GM21825 (cell line): ENCODE results near the gene SUN5.
"Not testable (repeated sequence)": the region's sequence is repeated elsewhere in the genome, so short reads cannot be mapped to it uniquely, and the experiment has no call there.

Experiments used
- ATAC-seq: cut with Tn5 transposase; IDR thresholded peaks from one replicate; pipeline ENCODE4 v1.9.1; 2021; ENCODE audit warnings: mild to moderate bottlenecking, moderate library complexity; ENCODE audit not compliant: unreplicated experiment

The SUN5 gene, protein sequence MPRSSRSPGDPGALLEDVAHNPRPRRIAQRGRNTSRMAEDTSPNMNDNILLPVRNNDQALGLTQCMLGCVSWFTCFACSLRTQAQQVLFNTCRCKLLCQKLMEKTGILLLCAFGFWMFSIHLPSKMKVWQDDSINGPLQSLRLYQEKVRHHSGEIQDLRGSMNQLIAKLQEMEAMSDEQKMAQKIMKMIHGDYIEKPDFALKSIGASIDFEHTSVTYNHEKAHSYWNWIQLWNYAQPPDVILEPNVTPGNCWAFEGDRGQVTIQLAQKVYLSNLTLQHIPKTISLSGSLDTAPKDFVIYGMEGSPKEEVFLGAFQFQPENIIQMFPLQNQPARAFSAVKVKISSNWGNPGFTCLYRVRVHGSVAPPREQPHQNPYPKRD

DNA sequence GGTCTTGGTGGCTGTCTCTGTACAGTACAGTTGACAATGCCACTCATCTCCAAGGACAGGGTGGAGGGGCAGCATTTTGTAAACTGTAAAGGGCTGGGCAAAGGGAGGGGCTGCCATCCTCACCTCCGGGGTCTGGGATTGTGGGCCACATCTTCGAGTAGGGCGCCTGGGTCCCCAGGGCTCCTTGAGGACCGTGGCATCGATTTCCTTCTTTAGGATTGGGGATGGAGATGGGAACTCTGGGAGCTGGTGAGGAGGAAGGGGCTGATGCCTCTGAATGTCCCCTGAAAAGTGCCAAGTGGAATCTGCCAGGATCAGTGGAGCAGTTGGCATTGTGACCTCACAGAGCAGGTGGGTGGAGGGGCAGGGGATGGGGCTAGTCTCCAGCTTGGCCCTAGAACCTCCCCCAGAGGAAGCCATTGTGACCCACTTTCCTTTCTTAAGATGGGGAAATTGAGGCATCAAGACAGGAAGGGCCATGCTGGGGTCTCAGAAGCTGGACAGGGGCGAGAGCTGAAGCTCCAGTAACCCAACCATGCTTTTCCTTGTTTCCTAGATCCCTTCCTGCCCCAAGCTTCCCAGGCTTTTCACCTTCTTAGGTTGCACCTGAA lies at the start of gene SUN5:
Gene SUN5, minus strand, starts transcription at position 293 of the 611 bp plus-strand sequence. Its CDS starts 93 bp downstream, at position 200.
- ATAC-seq: no peak

DNA sequence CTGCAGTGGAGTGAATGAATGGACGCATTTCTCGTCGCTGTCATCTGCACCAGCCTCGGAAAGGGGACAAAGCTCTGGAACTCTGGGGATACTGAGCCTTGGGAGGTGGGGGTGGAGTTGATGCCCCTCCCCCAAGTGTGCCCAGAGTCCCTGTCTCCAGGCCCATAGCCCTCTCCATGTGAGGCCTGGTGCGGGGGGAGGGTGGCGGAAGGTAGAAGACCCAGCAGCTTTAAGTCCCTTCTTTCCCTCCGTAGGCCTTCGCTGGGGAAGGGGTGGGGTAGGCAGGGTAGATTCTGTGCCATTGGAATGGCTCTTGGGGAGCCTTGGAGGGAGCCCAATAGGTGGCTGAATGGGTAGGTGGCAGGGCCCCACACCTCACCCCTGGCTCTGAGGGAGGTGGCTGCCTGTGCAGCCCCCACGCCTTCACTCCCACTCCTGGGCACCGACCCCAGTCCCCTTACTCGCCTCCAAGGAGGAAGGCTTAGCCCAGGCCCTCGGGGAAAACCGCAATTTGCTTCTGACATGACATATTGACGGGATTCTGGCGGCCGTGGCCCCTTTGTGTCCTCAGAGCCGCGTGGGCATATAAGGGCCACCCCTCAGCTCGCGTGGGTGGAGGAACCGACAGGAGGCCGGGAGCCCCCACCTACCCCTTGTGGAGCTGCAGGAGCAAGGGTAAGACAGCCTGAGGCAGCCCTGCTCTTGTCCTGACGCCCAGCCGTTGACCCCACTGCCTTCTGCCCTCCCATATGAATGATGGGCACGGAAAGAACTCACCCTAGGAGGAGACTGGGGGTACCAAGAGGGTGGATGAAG lies 49.3 kb upstream of the SUN5 start, which contains the start of gene BPIFB3:
Gene BPIFB3, plus strand, starts transcription at position 613 of the 816 bp plus-strand sequence. CDS start 1,533 bp downstream, outside the sequence.
- no peak for ATAC-seq

GRCh38 chr20:33051333-33051732 lies 47.1 kb upstream of the SUN5 start:
- ATAC-seq: no peak

DNA sequence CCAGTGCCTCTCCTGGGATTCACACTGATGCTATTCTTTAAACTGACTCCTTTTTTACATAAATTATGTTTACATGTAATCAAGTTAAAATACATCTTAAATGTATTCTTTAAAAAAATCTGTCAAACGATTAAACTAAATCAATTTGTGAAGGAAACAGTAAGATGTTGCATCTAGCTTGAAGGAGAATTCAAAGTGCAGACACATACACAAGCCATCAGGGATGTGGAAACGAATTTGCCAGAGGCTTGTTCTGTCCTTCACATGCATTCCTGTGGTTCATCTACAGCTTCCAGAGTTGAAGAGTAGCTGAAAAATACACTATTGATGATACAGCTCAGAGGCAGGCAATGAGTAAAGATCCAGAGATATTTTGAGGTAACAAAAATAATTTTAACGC lies 42.2 kb upstream of the SUN5 start:
- ATAC-seq: no peak

- not testable (repeated sequence) for ATAC-seq
Measured at GRCh38 chr20:33045129-33045721, 41.0 kb upstream of the SUN5 start.

- ATAC-seq: no peak
Measured at GRCh38 chr20:33043731-33044181, 39.5 kb upstream of the SUN5 start.

DNA sequence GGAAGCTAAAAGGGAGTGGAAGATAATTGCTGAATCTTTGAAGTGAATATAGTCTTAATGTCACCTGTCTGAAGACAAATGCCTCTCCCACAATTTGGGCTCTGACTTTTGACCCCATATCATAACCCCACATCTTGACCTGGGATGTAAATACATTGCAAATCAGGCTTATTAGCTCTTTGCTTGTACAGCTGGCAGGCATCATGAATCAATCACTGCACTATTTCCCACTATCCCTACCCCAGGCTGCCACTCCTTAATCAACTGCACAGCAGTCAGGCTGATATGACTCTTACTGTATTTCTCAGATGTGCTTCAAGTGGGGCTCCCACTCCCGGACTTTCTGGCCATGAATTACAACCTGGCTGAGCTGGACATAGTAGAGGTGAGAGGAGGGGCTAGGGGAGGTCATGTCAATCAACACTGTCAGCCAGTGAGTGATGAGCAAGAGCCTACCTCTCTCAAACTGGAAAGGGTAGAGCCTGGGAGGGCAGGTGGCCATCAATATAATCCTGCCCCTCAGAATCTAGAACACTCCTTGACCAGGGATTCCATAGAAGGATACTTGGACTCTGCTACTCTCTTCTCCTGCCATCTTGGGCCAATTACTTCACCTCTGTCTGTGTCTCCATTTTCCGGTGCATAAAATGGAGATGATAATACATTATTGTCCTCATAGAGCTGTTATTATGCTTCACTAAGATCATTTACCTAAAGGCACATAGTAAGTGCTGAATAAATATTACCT lies 38.9 kb upstream of the SUN5 start:
- ATAC-seq: no peak

- no peak for ATAC-seq
Measured at GRCh38 chr20:33042430-33042829, 38.2 kb upstream of the SUN5 start.

GRCh38 chr20:33038243-33038642 lies 34.0 kb upstream of the SUN5 start:
- ATAC-seq: no peak

DNA sequence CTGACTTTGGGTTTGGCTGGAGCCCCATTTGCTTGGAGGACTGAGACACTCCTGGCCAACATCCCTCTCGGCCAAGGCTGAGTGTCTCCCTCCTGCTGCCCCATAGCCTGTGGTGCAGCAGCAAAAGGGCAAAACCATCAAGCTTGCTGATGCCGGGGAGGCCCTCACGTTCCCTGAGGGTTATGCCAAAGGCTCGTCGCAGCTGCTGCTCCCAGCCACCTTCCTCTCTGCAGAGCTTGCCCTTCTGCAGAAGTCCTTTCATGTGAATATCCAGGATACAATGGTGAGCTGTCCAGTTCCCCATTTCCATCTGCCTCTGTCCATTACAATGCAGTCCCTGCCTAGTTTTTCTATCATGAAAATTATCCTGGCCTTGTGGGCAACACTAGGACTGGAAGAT lies 33.2 kb upstream of the SUN5 start:
- no peak for ATAC-seq

DNA sequence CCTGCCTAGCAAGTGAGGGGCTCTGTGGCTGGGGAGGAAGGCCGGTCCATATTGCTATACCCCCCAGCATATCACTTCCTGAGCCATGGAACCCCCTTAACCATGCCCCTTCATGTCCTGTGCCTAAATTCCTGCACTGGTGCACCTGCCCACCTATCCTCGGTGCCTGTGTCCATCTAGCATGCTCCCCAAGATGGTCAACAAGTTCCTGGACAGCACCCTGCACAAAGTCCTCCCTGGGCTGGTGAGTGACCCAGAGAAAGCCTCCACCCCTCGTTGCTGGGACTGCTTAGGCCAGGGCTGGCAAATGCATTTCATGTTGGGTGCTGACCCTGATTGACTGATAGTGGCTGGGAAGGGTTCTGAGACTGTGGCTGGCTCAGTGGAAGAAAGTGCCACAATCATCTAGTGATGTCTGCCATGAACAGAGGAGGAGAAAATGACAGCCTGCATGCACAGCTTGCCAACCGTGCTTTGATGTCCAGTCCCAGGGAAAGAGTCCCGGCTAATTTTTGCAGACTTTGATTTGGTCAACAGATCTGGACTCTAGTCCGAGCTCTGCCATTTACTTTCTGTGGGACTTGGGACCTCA lies 30.8 kb upstream of the SUN5 start:
- no peak for ATAC-seq

GRCh38 chr20:33034115-33034514 lies 29.9 kb upstream of the SUN5 start:
- no peak for ATAC-seq

DNA sequence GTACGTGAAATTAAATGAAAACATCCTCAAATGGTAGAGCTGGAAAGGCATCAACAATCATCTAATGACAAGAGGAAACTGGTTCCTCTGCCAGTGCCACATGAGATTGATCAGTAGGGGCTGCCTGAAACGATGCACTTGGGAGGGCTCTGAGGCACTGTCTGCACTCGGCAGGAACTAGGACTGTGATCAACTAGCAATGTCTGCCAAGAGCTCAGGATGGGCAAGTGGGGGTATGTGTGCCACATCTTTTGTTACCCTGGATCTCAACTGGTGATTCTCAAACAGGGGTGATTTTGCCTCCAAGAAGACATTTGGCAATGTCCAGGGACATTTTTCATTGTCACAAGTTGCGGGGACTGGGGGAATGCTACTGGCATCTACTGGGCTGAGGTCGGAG lies 29.1 kb upstream of the SUN5 start:
- no peak for ATAC-seq

DNA sequence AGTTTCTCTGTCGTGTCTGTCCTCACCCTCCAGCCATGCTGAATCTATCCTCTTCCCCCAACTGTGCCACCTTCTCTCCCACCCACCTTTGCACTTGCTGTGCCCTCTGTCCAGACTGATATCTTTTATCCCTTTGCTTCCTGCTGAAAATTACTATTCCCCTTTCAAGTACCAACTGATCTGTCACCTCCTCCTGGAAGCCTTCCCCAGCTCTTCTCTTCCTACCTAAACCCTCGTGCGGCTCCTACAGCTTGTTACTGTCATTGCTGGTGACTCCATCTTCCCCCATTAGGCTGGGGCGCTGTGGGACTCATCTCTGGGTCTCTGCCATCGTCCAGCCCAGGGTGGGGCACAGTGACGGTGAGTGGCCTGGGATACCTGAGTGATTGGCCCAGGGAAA lies 28.3 kb upstream of the SUN5 start:
- ATAC-seq: no peak

DNA sequence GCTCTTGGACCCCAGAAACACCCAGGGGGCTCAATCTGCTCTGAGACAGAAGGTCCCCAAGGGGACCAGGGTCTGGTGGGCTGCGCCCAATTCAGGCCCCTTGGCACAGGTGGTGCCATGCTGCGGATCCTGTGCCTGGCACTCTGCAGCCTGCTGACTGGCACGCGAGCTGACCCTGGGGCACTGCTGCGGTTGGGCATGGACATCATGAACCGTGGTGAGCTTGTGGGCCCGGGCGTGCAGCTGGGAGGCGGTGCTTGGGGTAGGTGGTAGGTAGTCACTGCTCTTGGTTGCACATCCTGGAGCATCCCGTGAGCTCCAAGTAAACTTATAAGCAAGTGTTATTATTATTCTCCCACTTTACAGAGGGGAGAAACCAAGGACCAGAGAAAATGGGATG lies 27.3 kb upstream of the SUN5 start, which contains the start of gene BPIFB6:
Gene BPIFB6, plus strand, starts transcription at position 118 of the 400 bp plus-strand sequence. Its CDS starts 0 bp downstream, at position 118.
- ATAC-seq: no peak

DNA sequence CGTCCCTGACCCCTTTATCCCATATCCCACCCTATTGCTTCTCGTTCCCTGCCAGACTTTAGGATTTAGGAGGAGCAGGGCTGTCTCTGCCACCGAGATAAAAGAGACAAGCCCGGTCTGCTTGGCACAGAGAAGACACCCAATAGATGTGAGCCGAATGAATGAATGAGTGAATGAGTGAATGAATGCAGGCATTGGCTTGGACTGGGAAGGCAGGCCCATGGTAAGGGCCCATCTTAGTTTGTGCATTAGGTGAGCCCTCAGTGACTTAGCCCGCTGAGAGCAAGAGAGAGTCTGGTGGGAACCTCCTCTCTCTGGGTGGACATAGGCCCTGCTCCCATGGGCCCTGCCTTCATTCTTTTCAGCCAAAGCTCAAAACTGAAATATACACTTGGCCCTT lies 26.3 kb upstream of the SUN5 start:
- ATAC-seq: no peak

- no peak for ATAC-seq
Measured at GRCh38 chr20:33030076-33030475, 25.8 kb upstream of the SUN5 start.

DNA sequence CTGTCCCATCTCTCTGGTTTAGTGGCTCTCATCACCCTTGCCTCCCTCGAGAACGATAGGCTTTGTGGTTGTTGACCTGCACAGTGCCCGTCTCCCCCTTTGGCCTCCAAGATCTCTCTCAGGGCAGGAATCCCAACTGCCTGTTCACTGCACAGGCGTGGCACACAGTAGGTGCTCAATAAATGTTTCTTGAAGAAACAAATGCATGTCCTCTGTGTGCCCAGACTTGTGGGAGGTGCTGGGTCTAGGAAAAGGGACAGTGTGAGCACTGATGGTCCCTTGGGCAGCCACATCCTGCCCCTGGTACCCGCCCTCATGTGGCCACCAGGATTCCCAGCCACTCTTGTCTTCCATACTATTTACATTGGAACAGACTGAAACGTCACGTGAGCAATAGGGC lies 24.6 kb upstream of the SUN5 start:
- no peak for ATAC-seq

DNA sequence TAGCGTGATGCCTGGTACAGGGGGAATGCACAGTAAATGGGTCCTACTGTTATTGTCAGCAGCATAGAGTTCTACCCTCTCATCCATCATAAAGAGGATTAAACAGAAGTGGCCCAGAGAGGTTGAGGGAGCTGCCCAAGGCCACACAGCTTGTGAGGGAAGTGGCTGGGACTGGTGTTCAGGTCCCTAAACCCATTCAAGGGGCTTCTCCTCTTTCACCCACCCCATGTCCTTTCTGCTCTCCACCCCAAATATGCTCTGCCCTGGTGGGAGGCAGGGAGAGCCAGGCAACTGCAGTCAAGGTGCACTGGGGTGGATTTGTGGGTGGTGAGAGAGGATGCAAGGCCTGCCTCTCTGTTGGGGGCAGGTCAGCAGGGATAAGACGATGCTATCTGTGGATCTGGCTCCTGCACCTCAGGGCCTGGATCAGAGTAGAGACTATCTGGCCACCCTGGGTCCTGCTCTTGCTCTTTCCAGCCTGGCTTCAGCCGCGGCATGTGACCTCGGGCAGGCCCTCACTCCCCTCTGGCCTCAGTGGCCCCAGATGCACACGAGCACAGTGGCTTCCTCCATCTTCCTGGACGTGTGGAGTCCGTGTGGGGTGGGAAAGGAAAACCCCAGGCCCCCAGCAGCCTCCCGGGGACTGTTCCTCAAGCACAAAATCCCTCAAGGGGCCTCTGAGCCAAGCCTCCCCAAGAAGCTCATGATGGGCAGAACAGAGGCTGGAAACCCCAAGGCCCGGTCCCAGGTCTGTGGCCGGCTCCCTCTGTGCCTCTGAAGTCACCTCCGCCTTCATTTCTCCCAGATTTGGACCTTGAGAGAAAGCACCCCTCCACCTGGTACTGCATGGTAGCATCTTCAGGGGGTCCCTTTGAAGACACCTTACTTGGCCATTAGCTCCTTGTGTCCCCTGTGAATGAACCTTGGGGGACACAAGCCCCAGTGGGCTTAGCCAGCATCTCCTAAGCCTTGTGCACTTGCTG lies 23.8 kb upstream of the SUN5 start:
- ATAC-seq: no peak
